ENCODE measurements around the gene SCRN3. TPM values are rescaled to one million over a fixed set of nuclear protein-coding genes. Genes with fewer than 3 reads are reported as not detected.
"Not testable (repeated sequence)": the region's sequence is repeated elsewhere in the genome, so short reads cannot be mapped to it uniquely, and the experiment has no call there.

The SCRN3 gene
- polyA plus RNA-seq, 1 experiment, result 22.8 TPM

- no peak for TF ChIP-seq CTCF (IDR thresholded peaks at IDR 0.05; ENCODE audit: low read depth, low read length)
- no peak for DNase-seq (ENCODE audit: low read depth, low spot score)
- H3K9me3 ChIP-seq (ENCODE audit: control insufficient read depth, insufficient read depth, low read length), result no peaks in the 10 kb centered on the region
- POLR2A ChIA-PET, result no interaction called here
- H3K4me3 ChIP-seq (ENCODE audit: low read depth, low read length), result no peak overlapping the region
- H3K27ac ChIP-seq (ENCODE audit: low read depth, low read length), result no peak overlapping the region
- no peaks in the 10 kb centered on the region for H3K27me3 ChIP-seq (ENCODE audit: control insufficient read depth, insufficient read depth, low read length)
- CTCF ChIA-PET, result interaction anchor here (1.2 kb wide), 1 partner anchor 59 kb away, joined by 3 read pairs; no protein-coding TSS in a partner anchor
These were observed 8.1 kb downstream of the SCRN3 start for GRCh38 chr2:174403628-174404027.

- H3K4me3 ChIP-seq (ENCODE audit: low read depth, low read length); H3K27me3 ChIP-seq (ENCODE audit: control insufficient read depth, insufficient read depth, low read length); DNase-seq (ENCODE audit: low read depth, low spot score); CTCF ChIA-PET; H3K27ac ChIP-seq (ENCODE audit: low read depth, low read length); H3K9me3 ChIP-seq (ENCODE audit: control insufficient read depth, insufficient read depth, low read length); POLR2A ChIA-PET: not testable (repeated sequence)
These were observed 14.5 kb downstream of the SCRN3 start for GRCh38 chr2:174410039-174410438.

- Histone ChIP-seq H3K27me3 (ENCODE audit: control insufficient read depth, insufficient read depth, low read length) (no peaks in the 10 kb centered on the region), H3K9me3 (ENCODE audit: control insufficient read depth, insufficient read depth, low read length) (no peaks in the 10 kb centered on the region), H3K27ac (ENCODE audit: low read depth, low read length) (no peak overlapping the region), H3K4me3 (ENCODE audit: low read depth, low read length) (no peak overlapping the region)
- ChIA-PET POLR2A (no interaction called here), CTCF (no interaction called here)
- no peak for TF ChIP-seq CTCF (IDR thresholded peaks at IDR 0.05; ENCODE audit: low read depth, low read length)
- no peak for DNase-seq (ENCODE audit: low read depth, low spot score)
These were observed 16.7 kb downstream of the SCRN3 start for GRCh38 chr2:174412256-174412655.

GRCh38 chr2:174428214-174428613 lies 32.7 kb downstream of the SCRN3 start:
- Histone ChIP-seq H3K4me3 (ENCODE audit: low read depth, low read length) (no peak overlapping the region), H3K9me3 (ENCODE audit: control insufficient read depth, insufficient read depth, low read length) (no peaks in the 10 kb centered on the region), H3K27ac (ENCODE audit: low read depth, low read length) (no peak overlapping the region), H3K27me3 (ENCODE audit: control insufficient read depth, insufficient read depth, low read length) (no peaks in the 10 kb centered on the region)
- DNase-seq (ENCODE audit: low read depth, low spot score), result no peak
- POLR2A ChIA-PET, result no interaction called here
- CTCF ChIA-PET, result interaction anchor here (1.1 kb wide), 1 partner anchor 35 kb away, joined by 5 read pairs; no protein-coding TSS in a partner anchor
- no peak for TF ChIP-seq CTCF (IDR thresholded peaks at IDR 0.05; ENCODE audit: low read depth, low read length)

GRCh38 chr2:174430066-174430465 lies 34.5 kb downstream of the SCRN3 start:
- no peak overlapping the region for H3K27ac ChIP-seq (ENCODE audit: low read depth, low read length)
- H3K4me3 ChIP-seq (ENCODE audit: low read depth, low read length), result no peak overlapping the region
- DNase-seq (ENCODE audit: low read depth, low spot score), result no peak
- CTCF ChIA-PET, result interaction anchor here (0.6 to 0.9 kb wide), 3 partner anchors 33 to 803 kb away, joined by 3 read pairs; no protein-coding TSS in a partner anchor
- POLR2A ChIA-PET, result no interaction called here
- no peaks in the 10 kb centered on the region for H3K27me3 ChIP-seq (ENCODE audit: control insufficient read depth, insufficient read depth, low read length)
- no peaks in the 10 kb centered on the region for H3K9me3 ChIP-seq (ENCODE audit: control insufficient read depth, insufficient read depth, low read length)
- no peak for TF ChIP-seq CTCF (IDR thresholded peaks at IDR 0.05; ENCODE audit: low read depth, low read length)

GRCh38 chr2:174431902-174432301 lies 36.4 kb downstream of the SCRN3 start:
- Histone ChIP-seq H3K9me3 (ENCODE audit: control insufficient read depth, insufficient read depth, low read length) (no peaks in the 10 kb centered on the region), H3K4me3 (ENCODE audit: low read depth, low read length) (no peak overlapping the region), H3K27ac (ENCODE audit: low read depth, low read length) (no peak overlapping the region), H3K27me3 (ENCODE audit: control insufficient read depth, insufficient read depth, low read length) (no peaks in the 10 kb centered on the region)
- ChIA-PET POLR2A (no interaction called here), CTCF (no interaction called here)
- TF ChIP-seq CTCF (IDR thresholded peaks at IDR 0.05; ENCODE audit: low read depth, low read length), result no peak
- no peak for DNase-seq (ENCODE audit: low read depth, low spot score)

Measured in AG04450 (cell line).